ENCODE data around the gene SLIT3.

The SLIT3 gene

GRCh38 chr5:169298193-169298592, 2.7 kb downstream of the SLIT3 start:
- DNase-seq = no peak

GRCh38 chr5:169296419-169297143, 4.4 kb downstream of the SLIT3 start:
- peak in 1 of 3 experiments; percentile 45 for DNase-seq

GRCh38 chr5:169295306-169295705, 5.6 kb downstream of the SLIT3 start:
- no peak for DNase-seq

DNA sequence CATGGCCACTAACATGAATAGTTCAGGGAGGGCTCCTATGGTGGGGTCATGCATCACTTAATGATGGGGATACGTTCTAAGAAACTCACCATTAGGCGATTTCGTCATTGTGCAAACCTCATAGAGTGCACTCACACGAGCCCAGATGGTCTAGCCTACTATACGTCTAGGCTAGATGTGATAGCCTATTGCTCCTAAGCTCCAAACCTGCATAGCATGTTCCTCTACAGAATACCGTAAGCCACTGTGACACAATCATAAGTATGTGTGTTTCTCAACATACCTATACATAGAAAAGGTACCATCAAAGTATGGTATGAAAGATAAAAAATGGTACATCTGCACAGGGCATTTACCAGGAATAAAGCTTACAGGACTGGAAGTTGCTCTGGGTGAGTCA, 6.3 kb downstream of the SLIT3 start:
- no peak for DNase-seq

GRCh38 chr5:169291877-169292276, 9.1 kb downstream of the SLIT3 start:
- DNase-seq = no peak

DNA sequence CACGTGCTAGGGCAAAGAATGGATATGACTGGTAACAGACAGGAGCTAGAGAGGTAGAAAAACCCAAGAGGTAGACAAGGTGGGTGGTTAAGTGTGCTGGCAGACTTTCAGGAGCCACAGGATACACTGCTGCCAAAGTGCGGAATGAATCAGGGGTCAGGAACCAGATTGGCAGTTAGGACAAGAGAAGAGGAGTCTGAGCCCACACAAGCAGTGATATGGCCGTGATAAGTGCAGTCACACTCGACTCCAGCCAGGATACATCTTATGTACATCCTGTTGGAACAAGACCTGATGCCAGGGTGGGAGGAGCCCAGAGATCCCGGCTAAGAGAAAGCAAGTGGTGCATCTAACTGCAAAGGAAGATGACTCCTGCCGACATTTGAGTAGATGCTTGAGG, 10.0 kb downstream of the SLIT3 start:
- no peak for DNase-seq

DNA sequence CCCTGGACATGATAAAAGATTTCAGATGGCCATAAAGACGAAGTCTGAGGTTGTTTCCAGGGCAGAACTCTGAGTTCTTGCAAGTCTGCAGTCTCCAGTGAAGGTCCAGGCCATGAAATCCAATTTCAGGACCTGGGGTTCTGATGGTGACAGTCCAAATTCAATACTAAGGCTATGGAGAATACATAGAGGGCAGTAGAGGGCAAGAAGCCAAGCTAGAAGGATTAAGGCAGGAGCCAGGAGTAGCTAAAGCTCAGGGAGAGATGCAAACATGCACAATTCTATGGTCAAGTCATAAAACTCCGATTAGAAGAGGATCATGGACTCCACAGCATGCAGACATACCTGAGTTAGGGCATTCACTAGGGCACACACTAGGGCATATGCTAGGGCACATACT, 11.4 kb downstream of the SLIT3 start:
- DNase-seq = no peak

GRCh38 chr5:169288066-169288930, 12.6 kb downstream of the SLIT3 start:
- DNase-seq = no peak

GRCh38 chr5:169287529-169287928, 13.4 kb downstream of the SLIT3 start:
- no peak for DNase-seq

GRCh38 chr5:169286572-169287300, 14.2 kb downstream of the SLIT3 start:
- DNase-seq = no peak

DNA sequence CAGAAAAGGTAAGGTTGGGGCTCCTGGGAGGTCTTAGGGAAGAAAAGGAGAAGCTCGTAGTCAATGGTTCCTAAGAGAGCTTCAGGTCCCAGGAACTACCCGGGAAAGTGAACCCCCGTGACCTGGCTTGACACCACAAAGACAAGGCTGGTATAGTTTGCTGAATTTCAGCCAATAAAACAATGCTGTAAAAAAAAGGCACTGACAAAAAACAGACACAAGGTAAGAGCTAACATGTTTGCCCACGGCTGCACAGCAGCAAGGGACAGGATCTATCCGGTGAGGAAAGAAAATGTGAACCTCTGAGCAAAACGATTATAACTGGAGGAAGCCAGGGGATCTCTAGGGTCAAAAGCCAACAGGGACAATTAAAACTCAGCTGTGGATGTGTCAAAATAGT, 17.1 kb downstream of the SLIT3 start:
- DNase-seq = no peak

- DNase-seq = no peak
Measured at GRCh38 chr5:169281625-169282024, 19.3 kb downstream of the SLIT3 start.

DNA sequence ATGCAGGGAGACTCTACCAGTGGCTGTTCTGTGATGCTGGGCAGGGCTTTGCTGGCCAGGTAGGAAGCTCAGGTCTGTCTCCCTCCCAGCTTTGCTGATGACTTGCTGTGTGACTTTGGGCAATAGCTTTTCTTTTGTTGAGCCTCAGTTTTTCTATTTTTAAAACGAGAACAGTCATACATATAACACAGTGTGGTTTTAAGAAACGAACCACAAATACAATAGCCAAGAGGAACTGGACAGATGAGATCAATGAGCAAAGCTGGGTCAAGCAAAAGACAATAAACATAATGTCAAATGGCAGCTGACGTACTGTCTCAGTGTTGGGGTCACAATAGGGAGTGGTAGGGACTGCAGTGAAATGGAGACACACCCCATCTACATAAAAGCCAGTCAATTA, 20.2 kb downstream of the SLIT3 start:
- no peak for DNase-seq

DNA sequence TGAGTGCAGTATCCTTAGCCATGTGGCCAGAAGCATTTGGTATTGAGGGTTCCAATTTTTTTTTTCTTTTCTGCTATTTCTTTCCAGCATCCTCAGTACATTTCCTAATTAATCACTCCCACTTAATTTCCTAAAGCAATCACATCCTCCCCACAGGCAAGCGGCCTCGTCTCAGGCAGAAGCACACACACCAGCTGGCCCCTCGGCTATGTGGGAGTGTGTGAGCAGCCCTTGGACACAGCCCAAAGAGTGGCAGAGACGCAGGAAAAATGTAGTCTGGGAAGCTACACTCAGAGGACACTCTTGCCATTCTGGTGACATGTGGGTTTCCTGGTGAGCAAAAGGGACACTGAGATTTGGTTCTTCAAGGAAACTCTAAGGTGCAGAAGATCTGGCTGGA, 20.7 kb downstream of the SLIT3 start:
- no peak for DNase-seq

DNA sequence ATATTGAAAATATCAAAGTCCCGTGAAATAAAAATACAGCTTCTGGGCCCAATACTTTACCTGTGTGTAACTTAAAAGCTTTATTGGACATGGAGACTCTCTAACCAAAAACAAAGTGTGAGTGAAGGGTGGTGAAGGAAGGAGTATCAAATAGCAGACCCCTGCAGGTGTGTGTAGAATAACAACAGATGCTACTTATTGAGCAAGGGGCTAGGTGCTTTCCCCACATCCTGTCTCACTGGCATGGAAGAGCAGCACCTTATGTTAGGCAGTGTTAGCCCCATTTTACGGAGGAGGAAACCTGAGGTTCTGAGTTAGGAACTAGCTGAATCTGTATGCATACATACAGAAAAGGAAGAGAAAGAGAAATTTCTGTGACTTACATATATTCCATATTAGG, 21.8 kb downstream of the SLIT3 start:
- DNase-seq = no peak

- DNase-seq = no peak
Measured at GRCh38 chr5:169273881-169274280, 27.1 kb downstream of the SLIT3 start.

DNA sequence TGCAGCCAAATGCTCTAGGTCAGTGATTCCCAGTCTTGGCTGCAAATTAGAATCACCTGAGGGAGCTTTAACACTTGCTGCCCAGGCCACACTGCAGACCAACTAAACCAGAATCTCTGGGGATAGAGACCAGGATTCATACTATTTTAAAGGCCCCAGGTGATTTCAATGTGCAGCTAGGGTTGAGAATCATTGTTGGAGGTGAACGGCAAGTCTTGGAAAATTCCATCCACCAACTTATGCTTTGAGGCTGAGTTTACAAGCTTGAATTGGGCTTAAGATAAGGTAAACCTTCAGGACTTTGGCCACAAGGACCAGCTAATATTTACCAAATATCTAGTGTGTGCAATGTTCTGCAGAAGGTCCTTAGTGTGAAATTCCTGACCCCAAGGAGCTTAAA, 27.5 kb downstream of the SLIT3 start:
- DNase-seq = no peak

DNA sequence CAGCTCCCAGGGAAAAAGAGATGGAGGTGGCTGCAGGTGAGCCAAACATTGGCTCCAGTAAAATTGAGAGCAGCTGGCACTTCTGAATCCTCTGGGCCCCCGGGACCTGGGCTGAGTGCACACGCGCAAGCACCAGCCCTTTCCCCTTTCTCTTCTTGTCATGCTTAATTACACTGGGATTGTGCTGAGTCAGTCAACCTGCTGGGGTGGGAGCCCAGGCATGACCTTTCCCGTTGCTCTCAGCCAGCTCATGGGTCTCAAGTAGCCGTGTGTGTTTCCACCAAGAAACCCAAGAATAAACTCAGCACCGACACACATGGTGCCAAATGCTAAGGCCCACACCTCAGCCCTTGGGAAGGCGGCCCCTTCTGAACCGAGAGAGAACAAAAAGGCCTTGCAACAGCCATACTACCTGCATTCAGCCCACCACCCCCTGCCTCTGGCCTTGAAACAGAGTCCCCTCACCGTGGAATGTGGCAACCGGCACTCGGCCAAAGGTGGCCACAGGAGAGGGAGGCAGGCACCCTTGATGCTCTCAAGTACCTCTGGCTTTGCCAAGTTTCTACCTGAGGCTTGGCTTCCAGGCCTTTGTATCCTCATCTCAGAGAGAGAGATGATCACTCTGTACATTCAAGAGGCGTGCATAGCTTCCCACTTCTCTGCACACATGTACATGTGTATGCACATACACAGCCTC, 28.1 kb downstream of the SLIT3 start:
- peak in 1 of 3 experiments; percentile 90 for DNase-seq

GRCh38 chr5:169272111-169272510, 28.8 kb downstream of the SLIT3 start:
- no peak for DNase-seq

DNA sequence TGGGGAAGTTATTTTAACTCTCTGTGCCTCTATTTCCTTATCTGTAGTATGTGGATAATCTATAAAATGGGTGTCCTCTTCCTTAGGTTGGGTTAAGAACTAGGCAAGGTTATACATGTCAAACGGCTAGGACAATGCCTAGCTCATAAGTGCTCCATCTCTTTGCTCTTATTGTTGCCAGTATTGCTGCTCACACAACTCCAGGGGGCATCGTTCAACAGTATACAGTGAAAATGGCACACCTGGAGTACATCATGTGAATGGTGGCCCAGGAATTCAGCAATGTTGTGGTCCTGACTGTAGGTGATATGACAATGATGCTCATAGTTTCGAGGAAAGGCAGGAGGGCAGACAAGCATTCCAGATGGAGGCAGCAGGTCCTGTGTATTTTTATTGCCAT, 30.1 kb downstream of the SLIT3 start:
- DNase-seq = peak in 1 of 3 experiments; percentile 28

DNA sequence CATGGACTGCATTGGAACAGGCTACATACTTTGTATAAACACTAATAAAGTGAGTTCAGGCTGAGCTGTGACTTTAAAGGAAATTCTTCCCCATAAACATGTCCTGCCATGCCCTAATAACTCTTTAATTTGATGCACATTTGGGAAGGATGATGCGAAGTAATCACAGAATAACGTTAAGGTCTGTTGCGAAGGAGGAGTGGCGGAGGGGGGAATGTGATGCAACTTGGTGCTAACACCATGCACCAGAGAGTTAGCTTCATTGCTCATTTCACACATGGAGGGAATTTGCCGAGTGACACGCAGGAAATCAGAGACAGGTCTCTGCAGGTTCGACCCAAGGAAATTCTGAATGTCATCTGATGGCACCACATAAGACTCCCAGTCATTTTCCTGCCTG, 32.9 kb downstream of the SLIT3 start:
- no peak for DNase-seq

GRCh38 chr5:169265888-169266287, 35.1 kb downstream of the SLIT3 start:
- no peak for DNase-seq

DNA sequence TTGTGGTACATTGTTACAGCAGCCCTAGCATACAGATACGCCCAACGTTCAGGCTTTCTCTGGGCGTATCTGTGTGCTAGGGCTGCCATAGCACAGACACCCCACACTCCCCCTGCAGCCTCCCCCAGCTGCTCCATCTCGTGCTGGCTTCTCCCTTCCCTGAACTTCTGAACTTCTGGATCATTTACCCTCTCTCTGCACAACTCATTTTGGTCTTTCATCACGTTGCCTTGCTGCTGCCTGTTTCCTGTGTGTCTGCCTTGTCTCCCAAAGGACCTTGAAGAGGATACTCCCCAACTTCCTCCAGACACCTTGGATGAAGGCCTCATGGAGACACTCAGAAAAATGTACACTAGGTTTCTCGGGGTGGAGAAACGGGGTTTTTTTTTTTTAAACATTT, 37.3 kb downstream of the SLIT3 start:
- no peak for DNase-seq
